Activated CD4-positive, alpha-beta T cell treated with anti-CD3 and anti-CD28 coated beads, Interleukin-2, amount 10 ng/mL, durations not matched to agents 24 days and 14 days (primary cell): ENCODE data around the gene NFE2L1. TPM values are rescaled to one million over a fixed set of nuclear protein-coding genes. Genes with fewer than 3 reads are reported as not detected.

ENCODE experiments used
- DNase-seq: peaks from one replicate; pipeline ENCODE4 v3.0.0; 2022
- H3K27ac Mint-ChIP-seq: one replicate; pipeline ENCODE4 v1.8.0; 2022; ENCODE audit warnings: mild to moderate bottlenecking, mixed read lengths
- H3K27me3 Mint-ChIP-seq: one replicate; pipeline ENCODE4 v1.8.0; 2022; ENCODE audit warnings: mixed read lengths
- H3K36me3 Mint-ChIP-seq: one replicate; pipeline ENCODE4 v1.8.0; 2022; ENCODE audit warnings: low read depth, mild to moderate bottlenecking, mixed read lengths
- H3K4me1 Mint-ChIP-seq: one replicate; pipeline ENCODE4 v1.8.0; 2021; ENCODE audit warnings: mixed read lengths
- H3K4me3 Mint-ChIP-seq: one replicate; pipeline ENCODE4 v1.8.0; 2022; ENCODE audit warnings: mild to moderate bottlenecking, moderate library complexity, mixed read lengths
- H3K9me3 Mint-ChIP-seq: one replicate; pipeline ENCODE4 v1.8.0; 2021; ENCODE audit warnings: mixed read lengths
- intact Hi-C: fragments of 100-400 bp; cut with micrococcal nuclease; formaldehyde crosslinking; loops from one replicate; pipeline ENCODE4 v1.15.1; 2023
- total RNA-seq: library from RNA; stranded (reverse); gene quantifications from 2 replicates; pipeline ENCODE4 v1.2.3, GENCODE V29; 2022

The NFE2L1 gene
- total RNA-seq, 1 donor from 2014 or later, result 85.2 TPM

GRCh38 chr17:48046296-48046695, 1.9 kb upstream of the NFE2L1 start:
- Mint-ChIP-seq H3K27me3 (peaks cover 2% of the 10 kb centered on the region), H3K36me3 (peaks cover 19% of the 10 kb centered on the region), H3K9me3 (no peaks in the 10 kb centered on the region), H3K4me3 (peak overlapping the region; percentile 96), H3K4me1 (peaks cover 35% of the 10 kb centered on the region), H3K27ac (peak overlapping the region; percentile 96)
- intact Hi-C loops, result no loop called here
- DNase-seq, result no peak

GRCh38 chr17:48047113-48047740, 932 bp upstream of the NFE2L1 start:
- peaks cover 2% of the 10 kb centered on the region for H3K27me3 Mint-ChIP-seq
- peak; percentile 72 for DNase-seq
- peaks cover 27% of the 10 kb centered on the region for H3K36me3 Mint-ChIP-seq
- no peaks in the 10 kb centered on the region for H3K9me3 Mint-ChIP-seq
- peak overlapping the region; percentile 96 for H3K4me3 Mint-ChIP-seq
- peaks cover 40% of the 10 kb centered on the region for H3K4me1 Mint-ChIP-seq
- intact Hi-C loops, result loop anchor here (1.0 kb wide), 1 partner anchor 10 kb away; the partner anchor contains the start of gene COPZ2
- H3K27ac Mint-ChIP-seq, result peak overlapping the region; percentile 96

- H3K4me3 Mint-ChIP-seq, result peak overlapping the region; percentile 96
- H3K36me3 Mint-ChIP-seq, result peaks cover 37% of the 10 kb centered on the region
- H3K27me3 Mint-ChIP-seq, result no peaks in the 10 kb centered on the region
- peaks cover 49% of the 10 kb centered on the region for H3K4me1 Mint-ChIP-seq
- intact Hi-C loops, result loop anchor here (1.0 to 2.0 kb wide), 3 partner anchors 23 to 78 kb away; partner anchors contain the start of genes CBX1 and CDK5RAP3
- DNase-seq, result no peak
- H3K27ac Mint-ChIP-seq, result peak overlapping the region; percentile 96
- no peaks in the 10 kb centered on the region for H3K9me3 Mint-ChIP-seq
Observed at GRCh38 chr17:48048384-48049126, 396 bp downstream of the NFE2L1 start.

- Mint-ChIP-seq H3K36me3 (peaks cover 47% of the 10 kb centered on the region), H3K27ac (peak overlapping the region; percentile 4), H3K27me3 (no peaks in the 10 kb centered on the region), H3K4me1 (peaks cover 57% of the 10 kb centered on the region), H3K4me3 (peak overlapping the region; percentile 48), H3K9me3 (no peaks in the 10 kb centered on the region)
- intact Hi-C loops, result no loop called here
- no peak for DNase-seq
Observed at GRCh38 chr17:48051283-48051682, 3.1 kb downstream of the NFE2L1 start.

GRCh38 chr17:48051706-48052486, 3.7 kb downstream of the NFE2L1 start:
- Mint-ChIP-seq H3K36me3 (peaks cover 51% of the 10 kb centered on the region), H3K27me3 (no peaks in the 10 kb centered on the region), H3K9me3 (no peaks in the 10 kb centered on the region), H3K27ac (peak overlapping the region; percentile 73), H3K4me3 (peak overlapping the region; percentile 48), H3K4me1 (peaks cover 55% of the 10 kb centered on the region)
- no peak for DNase-seq
- intact Hi-C loops, result no loop called here

- peak overlapping the region; percentile 70 for H3K27ac Mint-ChIP-seq
- peaks cover 53% of the 10 kb centered on the region for H3K4me1 Mint-ChIP-seq
- peak overlapping the region; percentile 61 for H3K4me3 Mint-ChIP-seq
- H3K36me3 Mint-ChIP-seq, result peaks cover 64% of the 10 kb centered on the region
- H3K9me3 Mint-ChIP-seq, result no peaks in the 10 kb centered on the region
- intact Hi-C loops, result no loop called here
- H3K27me3 Mint-ChIP-seq, result no peaks in the 10 kb centered on the region
- DNase-seq, result no peak
Observed at GRCh38 chr17:48052956-48053757, 5.0 kb downstream of the NFE2L1 start.

- DNase-seq, result no peak
- Mint-ChIP-seq H3K27me3 (no peaks in the 10 kb centered on the region), H3K4me3 (peak overlapping the region; percentile 16), H3K4me1 (peaks cover 55% of the 10 kb centered on the region), H3K36me3 (peaks cover 69% of the 10 kb centered on the region), H3K9me3 (no peaks in the 10 kb centered on the region), H3K27ac (peak overlapping the region; percentile 70)
- intact Hi-C loops, result no loop called here
Observed at GRCh38 chr17:48053758-48054237, 5.6 kb downstream of the NFE2L1 start.

- H3K27ac Mint-ChIP-seq, result peak overlapping the region; percentile 95
- peaks cover 77% of the 10 kb centered on the region for H3K36me3 Mint-ChIP-seq
- intact Hi-C loops, result no loop called here
- H3K27me3 Mint-ChIP-seq, result no peaks in the 10 kb centered on the region
- peak overlapping the region; percentile 56 for H3K4me3 Mint-ChIP-seq
- no peaks in the 10 kb centered on the region for H3K9me3 Mint-ChIP-seq
- peaks cover 52% of the 10 kb centered on the region for H3K4me1 Mint-ChIP-seq
- DNase-seq, result no peak
Observed at GRCh38 chr17:48054238-48055185, 6.4 kb downstream of the NFE2L1 start.

- peaks cover 78% of the 10 kb centered on the region for H3K36me3 Mint-ChIP-seq
- no peaks in the 10 kb centered on the region for H3K9me3 Mint-ChIP-seq
- H3K4me1 Mint-ChIP-seq, result peaks cover 45% of the 10 kb centered on the region
- intact Hi-C loops, result no loop called here
- peak; percentile 67 for DNase-seq
- H3K27me3 Mint-ChIP-seq, result no peaks in the 10 kb centered on the region
- H3K4me3 Mint-ChIP-seq, result peak overlapping the region; percentile 56
- peak overlapping the region; percentile 95 for H3K27ac Mint-ChIP-seq
Observed at GRCh38 chr17:48055531-48056245, 7.5 kb downstream of the NFE2L1 start.

- peak overlapping the region; percentile 95 for H3K27ac Mint-ChIP-seq
- peaks cover 46% of the 10 kb centered on the region for H3K4me1 Mint-ChIP-seq
- no peaks in the 10 kb centered on the region for H3K9me3 Mint-ChIP-seq
- no peaks in the 10 kb centered on the region for H3K27me3 Mint-ChIP-seq
- intact Hi-C loops, result no loop called here
- H3K4me3 Mint-ChIP-seq, result peak overlapping the region; percentile 56
- H3K36me3 Mint-ChIP-seq, result peaks cover 77% of the 10 kb centered on the region
- no peak for DNase-seq
Observed at GRCh38 chr17:48056246-48056745, 8.1 kb downstream of the NFE2L1 start.

GRCh38 chr17:48056879-48057278, 8.7 kb downstream of the NFE2L1 start:
- H3K4me1 Mint-ChIP-seq, result peaks cover 42% of the 10 kb centered on the region
- H3K27ac Mint-ChIP-seq, result peak overlapping the region; percentile 95
- intact Hi-C loops, result no loop called here
- no peaks in the 10 kb centered on the region for H3K9me3 Mint-ChIP-seq
- H3K27me3 Mint-ChIP-seq, result no peaks in the 10 kb centered on the region
- H3K36me3 Mint-ChIP-seq, result peaks cover 77% of the 10 kb centered on the region
- no peak for DNase-seq
- H3K4me3 Mint-ChIP-seq, result peak overlapping the region; percentile 56

- H3K9me3 Mint-ChIP-seq, result no peaks in the 10 kb centered on the region
- DNase-seq, result no peak
- peak overlapping the region; percentile 95 for H3K27ac Mint-ChIP-seq
- H3K27me3 Mint-ChIP-seq, result no peaks in the 10 kb centered on the region
- intact Hi-C loops, result no loop called here
- peaks cover 34% of the 10 kb centered on the region for H3K4me1 Mint-ChIP-seq
- H3K4me3 Mint-ChIP-seq, result no peak overlapping the region
- peaks cover 78% of the 10 kb centered on the region for H3K36me3 Mint-ChIP-seq
Observed at GRCh38 chr17:48057626-48058025, 9.5 kb downstream of the NFE2L1 start.
